Measurements from ENCODE around the gene CCSAP. TPM values are rescaled to one million over a fixed set of nuclear protein-coding genes. Genes with fewer than 3 reads are reported as not detected.
"Not testable (repeated sequence)": the region's sequence is repeated elsewhere in the genome, so short reads cannot be mapped to it uniquely, and the experiment has no call there.

CCSAP gene
- total and polyA plus RNA-seq, 2 experiments from 2014 or later = 2.7 to 12.0 TPM

DNA sequence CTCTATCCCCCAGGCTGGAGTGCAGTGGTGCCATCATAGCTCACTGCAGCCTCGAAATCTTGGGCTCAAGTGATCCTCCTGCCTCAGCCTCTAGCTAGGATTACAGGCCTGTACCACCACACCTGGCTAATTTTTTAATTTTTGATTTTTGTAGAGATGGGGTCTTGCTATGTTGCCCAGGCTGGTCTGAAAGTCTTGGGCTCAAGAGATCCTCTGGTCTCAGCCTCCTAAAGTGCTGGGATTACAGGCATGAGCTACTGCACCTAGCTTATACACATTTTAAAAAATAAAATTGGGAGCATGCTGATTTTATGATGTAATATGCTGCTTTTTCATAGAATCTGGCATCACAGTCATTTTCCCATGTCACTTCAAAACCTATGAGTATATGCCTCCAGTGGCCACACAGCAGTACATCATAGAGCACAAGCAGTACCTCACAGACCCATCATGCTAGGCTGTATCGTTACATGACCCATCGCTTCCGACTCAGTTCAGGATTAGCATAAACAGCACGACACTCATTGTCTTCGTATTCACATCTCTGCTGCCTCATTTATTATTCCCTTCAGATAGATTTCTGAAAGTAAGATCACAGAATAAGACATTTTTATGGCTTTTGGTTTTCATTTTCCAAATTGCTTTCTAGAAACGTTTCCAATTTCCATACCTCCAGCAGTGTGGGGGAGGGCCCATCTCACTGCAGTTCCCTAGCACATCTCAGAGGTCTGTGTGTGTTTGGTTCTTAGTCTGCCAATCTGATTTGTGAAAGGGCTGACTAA, 35.9 kb upstream of the CCSAP start:
- 59% methylated on average over 7 of the region's 7 CpGs for WGBS (ENCODE audit: low lambda C conversion rate, missing lambda C conversion rate)
- Histone ChIP-seq H3K27ac (no peak overlapping the region), H3K4me1 (ENCODE audit: insufficient read depth) (no peaks in the 10 kb centered on the region), H3K79me2 (no peaks in the 10 kb centered on the region), H3K9me2 (replicated peaks; ENCODE audit: insufficient read depth) (no peaks in the 10 kb centered on the region), H3K27me3 (no peaks in the 10 kb centered on the region), H3K4me3 (no peak overlapping the region), H3K36me3 (replicated peaks; ENCODE audit: insufficient read depth, low read depth) (no peaks in the 10 kb centered on the region), H3K9me3 (ENCODE audit: low read depth) (no peaks in the 10 kb centered on the region), H4K20me1 (ENCODE audit: insufficient read depth, poor library complexity, severe bottlenecking) (no peaks in the 10 kb centered on the region), H2AFZ (no peak overlapping the region), H3K4me2 (no peak overlapping the region)
- DNase-seq (ENCODE audit: low spot score) = no peak
- TF ChIP-seq EZH2 (IDR thresholded peaks at IDR 0.05; ENCODE audit: borderline replicate concordance) (no peak), EZH2phosphoT487 (IDR thresholded peaks at IDR 0.05; ENCODE audit: low read depth, severe bottlenecking, unreplicated experiment) (no peak), CTCF (IDR thresholded peaks at IDR 0.05; ENCODE audit: poor library complexity) (no peak)

- not testable (repeated sequence) for DNase-seq (ENCODE audit: low spot score); H3K4me1 ChIP-seq (ENCODE audit: insufficient read depth); H4K20me1 ChIP-seq (ENCODE audit: insufficient read depth, poor library complexity, severe bottlenecking); H3K36me3 ChIP-seq (replicated peaks; ENCODE audit: insufficient read depth, low read depth); H3K9me3 ChIP-seq (ENCODE audit: low read depth); H3K4me2 ChIP-seq; H3K27ac ChIP-seq; H2AFZ ChIP-seq; H3K27me3 ChIP-seq; H3K4me3 ChIP-seq; H3K79me2 ChIP-seq; H3K9me2 ChIP-seq (replicated peaks; ENCODE audit: insufficient read depth)
- 98% methylated on average over 6 of the region's 6 CpGs for WGBS (ENCODE audit: low lambda C conversion rate, missing lambda C conversion rate)
Observed at GRCh38 chr1:229378035-229378434, 35.2 kb upstream of the CCSAP start.

DNA sequence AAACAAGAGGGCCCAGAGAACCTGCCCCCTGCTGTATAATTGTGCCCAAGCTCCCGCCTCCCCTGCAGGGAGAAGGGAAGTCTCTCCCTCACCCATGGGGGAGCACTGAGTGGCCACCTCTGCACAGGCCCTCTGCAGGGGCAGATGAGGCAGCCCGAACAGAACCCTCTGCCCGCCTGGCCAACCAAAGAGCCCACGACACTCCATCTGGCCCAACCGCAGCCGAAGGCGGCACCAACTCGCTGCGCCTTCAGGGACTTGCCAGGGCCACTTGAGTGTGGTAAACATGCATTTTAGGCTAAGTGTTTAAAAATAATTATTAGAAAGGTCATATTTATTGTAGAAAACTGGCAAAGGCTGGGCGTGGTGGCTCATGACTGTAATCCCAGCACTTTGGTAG, 34.6 kb upstream of the CCSAP start:
- Histone ChIP-seq H3K9me3 (ENCODE audit: low read depth) (no peaks in the 10 kb centered on the region), H3K79me2 (no peaks in the 10 kb centered on the region), H3K4me1 (ENCODE audit: insufficient read depth) (no peaks in the 10 kb centered on the region), H3K27me3 (no peaks in the 10 kb centered on the region), H3K27ac (no peak overlapping the region), H3K36me3 (replicated peaks; ENCODE audit: insufficient read depth, low read depth) (no peaks in the 10 kb centered on the region), H3K4me3 (no peak overlapping the region), H4K20me1 (ENCODE audit: insufficient read depth, poor library complexity, severe bottlenecking) (no peaks in the 10 kb centered on the region), H2AFZ (no peak overlapping the region), H3K9me2 (replicated peaks; ENCODE audit: insufficient read depth) (no peaks in the 10 kb centered on the region), H3K4me2 (no peak overlapping the region)
- TF ChIP-seq EZH2phosphoT487 (IDR thresholded peaks at IDR 0.05; ENCODE audit: low read depth, severe bottlenecking, unreplicated experiment) (no peak), EZH2 (IDR thresholded peaks at IDR 0.05; ENCODE audit: borderline replicate concordance) (no peak), CTCF (IDR thresholded peaks at IDR 0.05; ENCODE audit: poor library complexity) (no peak)
- 87% methylated on average over 9 of the region's 10 CpGs for WGBS (ENCODE audit: low lambda C conversion rate, missing lambda C conversion rate)
- DNase-seq (ENCODE audit: low spot score) = no peak

- no peak for DNase-seq (ENCODE audit: low spot score)
- Histone ChIP-seq H3K4me2 (no peak overlapping the region), H3K27me3 (no peaks in the 10 kb centered on the region), H3K4me3 (no peak overlapping the region), H2AFZ (no peak overlapping the region), H3K4me1 (ENCODE audit: insufficient read depth) (no peaks in the 10 kb centered on the region), H3K79me2 (no peaks in the 10 kb centered on the region), H4K20me1 (ENCODE audit: insufficient read depth, poor library complexity, severe bottlenecking) (no peaks in the 10 kb centered on the region), H3K9me2 (replicated peaks; ENCODE audit: insufficient read depth) (no peaks in the 10 kb centered on the region), H3K36me3 (replicated peaks; ENCODE audit: insufficient read depth, low read depth) (no peaks in the 10 kb centered on the region), H3K9me3 (ENCODE audit: low read depth) (no peaks in the 10 kb centered on the region), H3K27ac (no peak overlapping the region)
- TF ChIP-seq EZH2phosphoT487 (IDR thresholded peaks at IDR 0.05; ENCODE audit: low read depth, severe bottlenecking, unreplicated experiment) (no peak), EZH2 (IDR thresholded peaks at IDR 0.05; ENCODE audit: borderline replicate concordance) (no peak)
- WGBS (ENCODE audit: low lambda C conversion rate, missing lambda C conversion rate) = 90% methylated on average over 6 of the region's 6 CpGs
Observed at GRCh38 chr1:229376521-229376920, 33.7 kb upstream of the CCSAP start.
